Esophagus squamous epithelium (tissue), 5 donors: Measurements from ENCODE around the gene YARS1. TPM values are rescaled to one million over a fixed set of nuclear protein-coding genes. Genes with fewer than 3 reads are reported as not detected.

Source experiments
- DNase-seq: peaks from one replicate; lab custom pipeline; 2025; lab: John Stamatoyannopoulos, UW
- H3K27ac ChIP-seq, 4 donors: fragments of 200-600 bp; sonication (generic); one replicate each; pipeline ENCODE4 v1.5.1; 2016 to 2019; ENCODE audit warnings: mild to moderate bottlenecking in 1 of 4
- H3K27me3 ChIP-seq, 4 donors: fragments of 200-600 bp; sonication (generic); 1 replicate in 3 of 4; 2 replicates in 1 of 4; pipeline versions ENCODE4 v1.5.1 to v1.6.0; 2017 to 2021; ENCODE audit warnings: antibody characterized with exemption in 1 of 4
- H3K36me3 ChIP-seq, 3 donors: fragments of 200-600 bp; sonication (generic); one replicate each; pipeline ENCODE4 v1.5.1; 2016 to 2019
- H3K4me1 ChIP-seq, 3 donors: fragments of 200-600 bp; sonication (generic); one replicate each; pipeline ENCODE4 v1.5.1; 2017 to 2019
- H3K4me3 ChIP-seq, 4 donors: fragments of 200-600 bp; sonication (generic); 1 replicate in 3 of 4; 2 replicates in 1 of 4; pipeline ENCODE4 v1.5.1; 2016 to 2019; ENCODE audit warnings: mild to moderate bottlenecking in 2 of 4, moderate library complexity in 1 of 4
- H3K9me3 ChIP-seq, 3 donors: fragments of 200-600 bp; sonication (generic); one replicate each; pipeline ENCODE4 v1.5.1; 2016 to 2019
- CTCF ChIP-seq, 6 experiments: fragments of 450-650 bp in 4 of 6; fragments of 200-600 bp in 2 of 6; sonication (generic) in 2 of 6; IDR thresholded peaks; one replicate each; pipeline ENCODE4 v1.5.1; 2016 to 2019; ENCODE audit warnings: antibody characterized with exemption in 6 of 6, mild to moderate bottlenecking in 4 of 6, moderate library complexity in 4 of 6
- POLR2A ChIP-seq, 4 donors: fragments of 450-650 bp; IDR thresholded peaks; one replicate each; pipeline ENCODE4 v1.6.1; 2017; ENCODE audit warnings: antibody characterized with exemption in 4 of 4, mild to moderate bottlenecking in 4 of 4, moderate library complexity in 3 of 4
- WGBS, 2 donors: methylation state at CpG; one replicate each; pipeline ENCODE4 v1.1.5; 2018; 5-methylcytosine and 5-hydroxymethylcytosine counted together
- intact Hi-C: fragments of 100-400 bp; cut with DNase I; formaldehyde crosslinking; loops from one replicate; pipeline ENCODE4 v1.15.0; 2022
- total RNA-seq, 4 donors: library from RNA; depleted of rRNA; stranded (reverse); fragments of >200 nt; gene quantifications; one replicate each; pipeline ENCODE4 v1.1.0, GENCODE V29; 2016
- donor health status: DM: yes; HTN: yes; CAD: no.

Gene YARS1
- total RNA-seq, 4 donors from 2014 or later: 46.7 to 92.0 (median 62.3) TPM

GRCh38 chr1:32771561-32772280 lies 45.4 kb downstream of the YARS1 start:
- TF ChIP-seq POLR2A (IDR thresholded peaks at IDR 0.05) (no peak), CTCF (IDR thresholded peaks at IDR 0.05) (no peak)
- Histone ChIP-seq H3K9me3 (no peaks in the 10 kb centered on the region), H3K27me3 (no peaks in the 10 kb centered on the region), H3K4me3 (no peak overlapping the region), H3K27ac (peak overlapping the region in 2 of 4 donors; percentile 36 to 96), H3K4me1 (peaks cover 18 to 90% (median 47%) of the 10 kb centered on the region in 3 donors), H3K36me3 (peaks cover 13 to 91% (median 36%) of the 10 kb centered on the region in 3 donors)
- WGBS, 2 donors: 74% methylated on average over 6 of the region's 30 CpGs; no CpG with 5 or more reads in 1 of the 2 donors
- intact Hi-C loops: loop anchor here (5.0 kb wide), 1 partner anchor 59 kb away; no protein-coding TSS in a partner anchor
- DNase-seq: no peak

- Histone ChIP-seq H3K4me3 (no peak overlapping the region), H3K27ac (peak overlapping the region in 2 of 4 donors; percentile 9 to 96), H3K9me3 (no peaks in the 10 kb centered on the region), H3K4me1 (peaks cover 25 to 96% (median 55%) of the 10 kb centered on the region in 3 donors), H3K36me3 (peaks cover 13 to 83% (median 28%) of the 10 kb centered on the region in 3 donors), H3K27me3 (no peaks in the 10 kb centered on the region)
- TF ChIP-seq POLR2A (IDR thresholded peaks at IDR 0.05): no peak
- TF ChIP-seq CTCF (IDR thresholded peaks at IDR 0.05): no peak
- DNase-seq: no peak
- WGBS, 2 donors: 76 to 81% methylated on average over 6 to 11 of the region's 18 CpGs
- intact Hi-C loops: loop anchor here (5.0 kb wide), 1 partner anchor 59 kb away; no protein-coding TSS in a partner anchor
Observed at GRCh38 chr1:32770741-32771548, 46.2 kb downstream of the YARS1 start.

- Histone ChIP-seq H3K36me3 (peaks cover 13 to 82% (median 23%) of the 10 kb centered on the region in 3 donors), H3K4me3 (no peak overlapping the region), H3K27ac (peak overlapping the region; percentile 17 to 96 (median 48)), H3K4me1 (peaks cover 31 to 96% (median 59%) of the 10 kb centered on the region in 3 donors), H3K27me3 (no peaks in the 10 kb centered on the region), H3K9me3 (no peaks in the 10 kb centered on the region)
- intact Hi-C loops: loop anchor here (5.0 kb wide), 1 partner anchor 58 kb away; no protein-coding TSS in a partner anchor
- DNase-seq: no peak
- WGBS, 2 donors: 90 to 94% methylated on average over 7 to 8 of the region's 25 CpGs
- TF ChIP-seq CTCF (IDR thresholded peaks at IDR 0.05) (no peak), POLR2A (IDR thresholded peaks at IDR 0.05) (no peak)
Observed at GRCh38 chr1:32770221-32770731, 46.9 kb downstream of the YARS1 start.

GRCh38 chr1:32769524-32770220 lies 47.5 kb downstream of the YARS1 start:
- Histone ChIP-seq H3K4me1 (peaks cover 36 to 96% (median 59%) of the 10 kb centered on the region in 3 donors), H3K9me3 (no peaks in the 10 kb centered on the region), H3K4me3 (no peak overlapping the region), H3K36me3 (peaks cover 13 to 82% (median 18%) of the 10 kb centered on the region in 3 donors), H3K27ac (peak overlapping the region; percentile 17 to 96 (median 48)), H3K27me3 (no peaks in the 10 kb centered on the region)
- intact Hi-C loops: loop anchor here (5.0 kb wide), 1 partner anchor 57 kb away; no protein-coding TSS in a partner anchor
- no peak for TF ChIP-seq POLR2A (IDR thresholded peaks at IDR 0.05)
- TF ChIP-seq CTCF (IDR thresholded peaks at IDR 0.05): no peak
- no peak for DNase-seq
- 27 to 32% methylated on average over 4 to 13 of the region's 32 CpGs for WGBS, 2 donors
